ENCODE data around the gene NSMCE1. TPM values are rescaled to one million over a fixed set of nuclear protein-coding genes. Genes with fewer than 3 reads are reported as not detected.

NSMCE1 gene
- total RNA-seq, 4 donors from 2014 or later, result 20.9 to 41.3 (median 30.6) TPM

- Histone ChIP-seq H3K36me3 (no peaks in the 10 kb centered on the region), H3K27me3 (no peaks in the 10 kb centered on the region), H3K9me3 (no peaks in the 10 kb centered on the region), H3K4me3 (no peak overlapping the region), H3K27ac (no peak overlapping the region), H3K4me1 (peaks cover 0 to 21% (median 0%) of the 10 kb centered on the region in 4 donors)
- DNase-seq, result no peak
- TF ChIP-seq CTCF (IDR thresholded peaks at IDR 0.05) (no peak), POLR2A (IDR thresholded peaks at IDR 0.05) (no peak)
Observed at GRCh38 chr16:27175888-27176287, 92.7 kb downstream of the NSMCE1 start.

Other genes with a start within 250 kb of the NSMCE1 start
- gene C16orf82, start 201.8 kb downstream of the NSMCE1 start, total RNA-seq, result not detected
- gene KDM8, start 65.2 kb downstream of the NSMCE1 start, total RNA-seq, result 100 to 1,000 TPM in 1 of 4 donors, 10 to 100 TPM in 3; 22.3 to 130 (median 40.9) TPM
- gene IL4R, start 45.2 kb upstream of the NSMCE1 start, total RNA-seq, result 100 to 1,000 TPM in 1 of 4 donors, 10 to 100 TPM in 3; 32.2 to 104 (median 71.9) TPM
- 1 to 10 TPM in 2 of 4 donors, under 1 TPM in 1, not detected in 1; 0.18 to 4.1 (median 1.3) TPM for gene IL21R, start 133.4 kb upstream of the NSMCE1 start, total RNA-seq